ENCODE data around the gene KLF18. TPM values are rescaled to one million over a fixed set of nuclear protein-coding genes. Genes with fewer than 3 reads are reported as not detected.

The KLF18 gene
- polyA plus RNA-seq, 3 donors = not detected

DNA sequence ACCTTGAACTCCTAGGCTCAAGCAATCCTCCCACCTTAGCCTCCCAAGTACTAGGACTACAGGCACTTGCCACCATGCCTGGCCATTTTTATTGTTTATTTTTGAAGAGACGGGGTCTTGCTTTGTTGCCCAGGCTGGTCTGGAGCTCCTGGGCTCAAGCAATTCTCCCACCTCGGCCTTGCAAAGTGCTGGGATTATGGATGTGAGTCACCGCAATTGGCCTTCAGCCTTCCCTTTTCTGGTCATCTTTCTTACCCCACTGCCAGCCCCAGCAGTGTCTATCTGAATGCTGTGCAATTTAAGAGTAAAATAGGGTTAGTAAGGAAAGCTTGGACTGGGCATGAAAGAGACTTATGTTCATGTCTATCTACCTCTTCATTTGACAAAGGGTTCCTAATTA lies 28.9 kb downstream of the KLF18 start:
- DNase-seq = no peak
- Histone ChIP-seq H3K4me1 (ENCODE audit: control insufficient read depth in 1 of 2, insufficient read depth in 2 of 2, low read length in 2 of 2) (no peaks in the 10 kb centered on the region), H3K36me3 (replicated peaks in 1 of 2; ENCODE audit: control insufficient read depth in 1 of 2, insufficient read depth in 2 of 2, low read length in 2 of 2) (no peaks in the 10 kb centered on the region), H3K27ac (ENCODE audit: low read depth in 1 of 2, low read length in 2 of 2) (no peak overlapping the region), H3K4me3 (replicated peaks in 1 of 3; ENCODE audit: low read depth in 2 of 3, low read length in 3 of 3) (no peak overlapping the region), H2AFZ (ENCODE audit: insufficient read depth, low read depth, low read length, poor library complexity, severe bottlenecking) (no peak overlapping the region), H4K20me1 (ENCODE audit: insufficient read depth, low read length) (no peaks in the 10 kb centered on the region), H3K9me3 (replicated peaks in 1 of 2; ENCODE audit: control insufficient read depth in 1 of 2, insufficient read depth in 1 of 2, low read length in 2 of 2) (no peaks in the 10 kb centered on the region), H3K27me3 (ENCODE audit: control insufficient read depth in 2 of 2, insufficient read depth in 2 of 2, low read length in 2 of 2) (no peaks in the 10 kb centered on the region), H3K4me2 (replicated peaks; ENCODE audit: extremely low read depth, low read length, poor library complexity, severe bottlenecking) (no peak overlapping the region), H3K9ac (ENCODE audit: insufficient read depth, low read length, poor library complexity, severe bottlenecking) (no peak overlapping the region), H3K79me2 (ENCODE audit: insufficient read depth, low read length) (no peaks in the 10 kb centered on the region)
- Mint-ChIP-seq H3K4me3 (no peak overlapping the region), H3K27me3 (ENCODE audit: low read depth in 3 of 3) (peaks cover 2% of the 10 kb centered on the region in 3 donors), H3K27ac (no peak overlapping the region), H3K36me3 (no peaks in the 10 kb centered on the region), H3K4me1 (no peaks in the 10 kb centered on the region), H3K9me3 (peaks cover 0 to 2% (median 0%) of the 10 kb centered on the region in 7 donors)
- no CpG with 5 or more reads among the region's 3 CpGs for WGBS (ENCODE audit: insufficient coverage)
- intact Hi-C loops (cut with micrococcal nuclease) = no loop called here
- TF ChIP-seq, protein P1, sequence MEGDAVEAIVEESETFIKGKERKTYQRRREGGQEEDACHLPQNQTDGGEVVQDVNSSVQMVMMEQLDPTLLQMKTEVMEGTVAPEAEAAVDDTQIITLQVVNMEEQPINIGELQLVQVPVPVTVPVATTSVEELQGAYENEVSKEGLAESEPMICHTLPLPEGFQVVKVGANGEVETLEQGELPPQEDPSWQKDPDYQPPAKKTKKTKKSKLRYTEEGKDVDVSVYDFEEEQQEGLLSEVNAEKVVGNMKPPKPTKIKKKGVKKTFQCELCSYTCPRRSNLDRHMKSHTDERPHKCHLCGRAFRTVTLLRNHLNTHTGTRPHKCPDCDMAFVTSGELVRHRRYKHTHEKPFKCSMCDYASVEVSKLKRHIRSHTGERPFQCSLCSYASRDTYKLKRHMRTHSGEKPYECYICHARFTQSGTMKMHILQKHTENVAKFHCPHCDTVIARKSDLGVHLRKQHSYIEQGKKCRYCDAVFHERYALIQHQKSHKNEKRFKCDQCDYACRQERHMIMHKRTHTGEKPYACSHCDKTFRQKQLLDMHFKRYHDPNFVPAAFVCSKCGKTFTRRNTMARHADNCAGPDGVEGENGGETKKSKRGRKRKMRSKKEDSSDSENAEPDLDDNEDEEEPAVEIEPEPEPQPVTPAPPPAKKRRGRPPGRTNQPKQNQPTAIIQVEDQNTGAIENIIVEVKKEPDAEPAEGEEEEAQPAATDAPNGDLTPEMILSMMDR (IDR thresholded peaks at IDR 0.05) = no peak

DNA sequence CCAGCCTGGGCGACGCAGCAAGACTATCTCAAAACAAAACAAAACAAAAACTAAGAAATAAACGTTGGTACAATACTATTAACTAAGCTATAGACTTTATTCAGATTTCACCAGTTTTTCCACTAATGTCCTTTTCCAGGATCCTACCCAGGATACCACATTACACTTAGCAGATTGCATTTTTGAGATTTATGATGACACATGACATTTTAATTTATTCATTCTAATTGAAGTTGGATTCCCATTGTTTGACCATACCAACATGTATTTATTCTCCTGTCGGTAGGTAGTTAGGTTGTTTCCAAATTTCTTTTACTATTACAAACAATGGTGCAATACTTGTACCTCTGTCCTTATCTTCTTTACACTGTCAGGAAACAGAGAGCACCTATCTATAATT lies 29.6 kb downstream of the KLF18 start:
- Mint-ChIP-seq H3K4me1 (no peaks in the 10 kb centered on the region), H3K36me3 (no peaks in the 10 kb centered on the region), H3K27ac (no peak overlapping the region), H3K4me3 (no peak overlapping the region), H3K9me3 (no peaks in the 10 kb centered on the region), H3K27me3 (ENCODE audit: low read depth in 3 of 3) (peaks cover 2% of the 10 kb centered on the region in 3 donors)
- Histone ChIP-seq H3K4me3 (replicated peaks in 1 of 3; ENCODE audit: low read depth in 2 of 3, low read length in 3 of 3) (no peak overlapping the region), H3K36me3 (replicated peaks in 1 of 2; ENCODE audit: control insufficient read depth in 1 of 2, insufficient read depth in 2 of 2, low read length in 2 of 2) (no peaks in the 10 kb centered on the region), H3K9ac (ENCODE audit: insufficient read depth, low read length, poor library complexity, severe bottlenecking) (no peak overlapping the region), H3K27ac (ENCODE audit: low read depth in 1 of 2, low read length in 2 of 2) (no peak overlapping the region), H3K79me2 (ENCODE audit: insufficient read depth, low read length) (no peaks in the 10 kb centered on the region), H2AFZ (ENCODE audit: insufficient read depth, low read depth, low read length, poor library complexity, severe bottlenecking) (no peak overlapping the region), H3K4me2 (replicated peaks; ENCODE audit: extremely low read depth, low read length, poor library complexity, severe bottlenecking) (no peak overlapping the region), H3K9me3 (replicated peaks in 1 of 2; ENCODE audit: control insufficient read depth in 1 of 2, insufficient read depth in 1 of 2, low read length in 2 of 2) (no peaks in the 10 kb centered on the region), H3K4me1 (ENCODE audit: control insufficient read depth in 1 of 2, insufficient read depth in 2 of 2, low read length in 2 of 2) (no peaks in the 10 kb centered on the region), H3K27me3 (ENCODE audit: control insufficient read depth in 2 of 2, insufficient read depth in 2 of 2, low read length in 2 of 2) (no peaks in the 10 kb centered on the region), H4K20me1 (ENCODE audit: insufficient read depth, low read length) (no peaks in the 10 kb centered on the region)
- TF ChIP-seq, protein P1 (IDR thresholded peaks at IDR 0.05) = no peak
- no peak for DNase-seq
- intact Hi-C loops (cut with micrococcal nuclease) = no loop called here
- WGBS (ENCODE audit: insufficient coverage) = 96% methylated on average over 3 of the region's 4 CpGs

Data from CD14-positive monocyte (primary cell).